ENCODE data around the gene NDUFA3.
"Not testable (repeated sequence)": the region's sequence is repeated elsewhere in the genome, so short reads cannot be mapped to it uniquely, and the experiment has no call there.

Gene NDUFA3

DNA sequence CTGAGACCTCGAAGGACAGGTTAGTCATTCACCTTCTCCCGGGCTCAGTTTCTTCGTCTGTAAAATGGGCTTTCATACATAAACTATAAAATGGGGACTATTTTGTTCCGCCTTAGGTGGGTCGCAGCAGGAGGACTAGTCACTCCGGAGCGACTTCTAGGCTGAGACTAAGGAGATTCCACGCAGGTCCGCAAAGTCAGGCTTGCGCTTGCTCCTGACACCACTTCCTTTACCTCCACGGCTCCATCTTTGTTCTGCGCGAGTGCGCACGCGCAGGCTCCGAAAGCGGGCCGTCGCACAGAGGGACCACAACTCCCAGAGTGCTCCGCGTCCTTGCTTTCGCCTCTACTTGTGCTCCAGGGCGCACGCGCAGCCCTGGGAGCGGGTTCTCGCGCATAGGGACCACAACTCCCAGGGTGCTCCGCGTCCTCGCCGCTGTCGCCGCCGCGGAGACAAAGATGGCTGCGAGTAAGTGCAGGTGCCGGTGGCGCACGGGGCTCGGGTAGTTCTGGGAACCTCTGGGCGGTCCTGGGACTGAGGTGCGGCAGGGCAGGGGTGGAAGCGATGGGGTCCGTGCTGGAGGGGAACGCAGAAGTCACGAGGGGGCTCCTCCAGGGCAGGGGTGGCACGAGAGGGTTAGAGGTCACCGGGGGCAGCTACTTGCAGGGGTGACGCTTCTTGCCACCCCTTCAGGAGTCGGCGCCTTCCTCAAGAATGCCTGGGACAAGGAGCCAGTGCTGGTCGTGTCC, at the start of gene NDUFA3:
TSS of gene NDUFA3 (plus strand) at position 435 of the 749 bp plus-strand sequence. CDS start at position 459, 24 bp downstream.
- DNase-seq: peak; percentile 95

DNA sequence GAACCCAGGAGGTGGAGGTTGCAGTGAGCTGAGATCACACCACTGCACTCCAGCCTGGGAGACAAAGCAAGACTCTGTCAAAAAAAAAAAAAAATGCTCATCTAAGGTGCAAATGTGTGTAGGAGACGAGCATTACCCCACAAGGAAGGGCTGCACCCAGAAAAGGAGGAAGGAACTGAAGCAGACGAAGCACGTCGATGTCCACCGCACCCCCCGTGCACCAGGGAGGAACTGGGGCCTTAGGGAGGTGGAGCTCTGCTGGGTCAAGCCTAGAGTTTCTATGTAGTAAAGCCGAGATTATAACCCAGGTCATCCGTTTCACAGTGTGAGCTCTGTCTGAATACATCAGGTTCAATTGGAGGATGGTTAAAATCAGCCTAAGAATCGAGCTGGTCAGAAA, 40.0 kb upstream of the NDUFA3 start:
- no peak for DNase-seq

DNA sequence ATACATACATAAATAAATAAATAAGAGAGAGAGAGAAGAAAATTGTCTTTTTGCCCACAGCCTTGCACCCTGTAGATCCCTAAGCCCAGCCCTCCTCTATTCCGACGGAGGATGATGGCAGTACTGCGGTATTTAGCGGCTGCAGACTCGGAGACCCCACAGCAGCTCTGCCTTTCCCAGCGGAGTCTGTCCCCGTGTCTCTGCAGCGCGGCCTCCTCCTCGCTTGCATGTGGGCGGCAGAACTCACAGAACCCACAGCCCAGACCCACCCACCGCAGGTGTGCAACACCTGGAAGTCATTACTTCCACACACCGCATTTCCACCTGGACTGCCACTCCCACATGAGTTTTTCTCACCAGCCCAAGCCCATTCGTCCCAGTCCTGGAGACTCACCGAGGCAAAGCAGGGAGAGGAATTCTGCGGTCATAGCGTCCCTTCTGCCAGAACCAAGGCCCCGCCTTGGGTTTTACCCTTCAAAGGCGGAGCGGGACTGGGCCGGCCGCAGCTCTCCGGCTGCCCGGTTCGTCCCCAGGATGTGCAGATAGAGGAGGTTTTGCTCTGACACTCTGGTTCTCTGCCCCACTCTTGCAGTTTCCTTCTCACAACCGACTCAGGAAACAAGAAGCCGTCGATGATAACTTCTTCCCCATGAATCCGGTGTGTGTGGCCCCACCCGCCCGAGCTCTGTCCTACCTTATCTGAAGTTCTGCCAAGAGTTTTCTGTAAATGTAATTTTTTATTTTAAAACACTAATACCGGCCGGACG, 39.1 kb upstream of the NDUFA3 start, which contains the start of gene VSTM1:
TSS of gene VSTM1 (minus strand) at position 548 of the 767 bp plus-strand sequence. CDS start at position 428, 120 bp downstream.
- no peak for DNase-seq

DNA sequence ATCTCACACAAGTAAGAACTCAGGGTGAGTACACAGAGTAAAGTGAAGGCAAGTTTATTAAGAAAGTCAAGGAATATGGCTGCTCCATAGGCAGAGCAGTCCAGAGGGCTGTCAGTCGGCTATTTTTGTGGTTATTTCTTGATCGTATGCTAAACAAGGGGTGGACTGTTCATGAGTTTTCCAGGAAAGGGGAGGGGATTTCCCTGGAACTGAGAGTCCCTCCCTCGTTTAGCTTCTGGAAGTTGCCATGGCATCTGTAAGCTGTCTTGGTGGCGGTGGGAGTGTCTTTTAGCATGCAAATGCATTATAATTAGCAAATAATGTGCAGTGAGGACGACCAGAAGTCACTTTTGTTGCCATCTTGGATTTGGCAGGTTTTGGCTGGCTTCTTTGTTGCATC, 33.2 kb upstream of the NDUFA3 start:
- DNase-seq: no peak

DNA sequence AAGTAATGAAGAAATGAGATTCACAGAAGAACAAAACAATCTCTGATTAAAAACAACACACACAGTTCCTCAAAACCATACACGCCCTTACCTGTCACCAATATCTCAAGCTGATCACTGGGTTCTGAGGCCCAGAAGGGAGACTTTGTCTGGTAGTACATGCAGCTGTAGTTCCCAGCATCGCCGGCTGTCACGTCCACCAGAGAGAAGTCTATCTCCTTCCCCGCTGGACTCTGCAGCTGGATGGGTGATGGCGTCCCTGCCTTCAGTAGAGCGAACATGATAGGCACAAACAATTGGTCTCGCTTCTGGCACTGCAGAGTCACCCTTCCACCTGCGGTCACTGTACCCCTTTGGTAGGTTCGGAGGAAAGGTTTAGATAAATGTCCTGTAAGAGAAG, 28.8 kb upstream of the NDUFA3 start:
- DNase-seq: no peak

DNA sequence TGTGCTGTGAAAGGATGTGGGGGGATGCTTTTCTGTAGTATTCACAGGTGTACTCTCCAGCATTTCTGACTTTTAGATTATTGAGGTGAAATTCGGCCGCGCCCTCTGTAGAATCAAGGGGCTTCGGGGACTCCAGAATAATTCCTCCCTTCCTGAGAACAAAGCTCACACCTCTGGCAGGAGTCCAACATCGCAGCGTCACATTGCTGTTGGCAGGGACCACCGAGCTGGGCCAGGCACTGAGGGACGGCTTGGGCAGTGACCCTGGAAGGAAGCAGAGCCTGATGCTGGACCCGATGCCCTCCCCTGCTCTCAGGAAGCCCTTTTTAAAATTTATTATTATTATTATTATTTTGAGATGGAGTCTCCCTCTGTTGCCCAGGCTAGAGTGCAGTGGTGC, 27.8 kb upstream of the NDUFA3 start:
- no peak for DNase-seq

DNA sequence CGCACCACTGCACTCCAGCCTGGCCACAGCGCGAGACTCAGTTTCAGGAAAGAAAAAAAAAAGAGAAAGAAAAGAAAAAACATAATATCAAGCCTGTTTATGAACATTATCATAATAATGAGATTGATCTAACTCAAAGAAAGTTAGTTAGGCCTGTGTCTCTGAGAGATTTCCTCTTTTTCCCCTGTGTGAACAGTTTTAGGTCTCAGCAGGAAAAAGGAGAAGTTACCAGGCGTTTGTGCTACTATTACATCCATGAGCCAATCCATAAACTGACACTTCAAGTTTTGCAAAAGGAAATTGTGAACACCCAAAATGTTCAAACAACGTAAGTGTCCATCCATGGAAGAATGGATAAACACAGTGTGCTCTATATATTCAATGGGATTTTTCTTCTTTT, 25.3 kb upstream of the NDUFA3 start:
- no peak for DNase-seq

DNA sequence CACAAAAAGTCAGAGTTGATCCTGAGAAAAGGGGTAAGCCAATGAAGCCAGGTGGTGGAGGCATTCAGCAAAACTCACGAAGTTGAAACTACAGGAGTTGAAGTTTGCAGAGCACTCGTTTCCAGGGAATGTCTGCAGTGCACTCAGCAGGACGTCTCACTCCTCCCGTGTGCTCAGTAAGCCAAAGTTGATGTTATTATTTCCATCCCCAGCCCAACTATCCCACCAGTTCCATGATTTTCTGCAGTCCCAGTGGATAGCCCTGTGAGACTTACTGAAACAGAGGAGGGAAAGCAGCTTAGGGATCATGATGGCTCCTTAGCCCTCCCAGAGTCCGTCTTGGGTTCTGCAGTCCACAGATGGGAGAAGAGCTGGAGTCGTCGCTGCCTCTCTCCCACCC, 21.6 kb upstream of the NDUFA3 start, which contains the start of gene TARM1:
TSS of gene TARM1 (minus strand) at position 334 of the 400 bp plus-strand sequence. CDS start at position 309, 25 bp downstream.
- DNase-seq: no peak

DNA sequence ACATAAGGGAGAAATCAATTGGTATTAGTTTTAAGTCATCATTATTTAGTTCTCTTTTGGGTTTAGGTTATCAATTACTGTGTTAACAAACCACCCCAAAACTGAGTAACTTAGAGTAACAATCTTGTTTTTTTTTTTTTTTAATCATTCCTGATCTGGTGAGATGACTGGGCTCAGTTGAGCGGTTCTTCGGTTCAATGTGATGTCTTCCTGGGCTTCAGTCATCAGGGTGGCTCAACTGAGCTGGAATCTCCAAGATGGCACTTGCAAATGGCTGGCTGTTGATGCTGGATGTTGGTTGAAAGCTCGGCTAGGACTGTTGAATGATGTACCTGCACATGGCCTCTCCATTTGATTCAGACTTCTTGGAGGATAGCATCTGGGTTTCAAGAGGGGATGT, 18.2 kb upstream of the NDUFA3 start:
- no peak for DNase-seq

DNA sequence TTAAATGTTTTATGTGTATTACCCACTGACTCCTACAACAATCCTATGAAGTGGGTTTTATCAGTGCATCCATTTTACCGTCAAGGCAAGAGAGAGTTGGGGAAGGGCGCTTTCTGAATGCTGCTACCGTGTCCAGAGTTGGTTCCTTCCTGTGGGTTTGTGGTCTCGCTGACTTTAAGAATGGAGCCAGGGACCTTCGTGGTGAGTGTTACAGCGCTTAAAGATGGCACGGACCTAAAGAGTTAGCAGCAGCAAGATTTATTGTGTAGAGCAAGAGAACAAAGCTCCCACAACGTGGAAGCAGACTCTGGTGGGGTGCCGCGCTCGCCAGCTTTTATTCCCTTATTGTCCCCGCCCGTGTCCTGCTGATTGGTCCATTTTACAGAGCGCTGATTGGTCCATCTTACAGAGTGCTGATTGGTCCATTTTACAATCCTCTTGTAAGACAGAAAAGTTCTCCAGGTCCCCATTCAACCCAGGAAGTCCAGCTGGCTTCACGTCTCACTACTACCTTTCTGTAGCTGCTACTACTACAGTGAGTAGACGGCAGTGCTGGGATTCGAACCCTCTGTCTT, 8.1 kb upstream of the NDUFA3 start:
- no peak for DNase-seq

DNA sequence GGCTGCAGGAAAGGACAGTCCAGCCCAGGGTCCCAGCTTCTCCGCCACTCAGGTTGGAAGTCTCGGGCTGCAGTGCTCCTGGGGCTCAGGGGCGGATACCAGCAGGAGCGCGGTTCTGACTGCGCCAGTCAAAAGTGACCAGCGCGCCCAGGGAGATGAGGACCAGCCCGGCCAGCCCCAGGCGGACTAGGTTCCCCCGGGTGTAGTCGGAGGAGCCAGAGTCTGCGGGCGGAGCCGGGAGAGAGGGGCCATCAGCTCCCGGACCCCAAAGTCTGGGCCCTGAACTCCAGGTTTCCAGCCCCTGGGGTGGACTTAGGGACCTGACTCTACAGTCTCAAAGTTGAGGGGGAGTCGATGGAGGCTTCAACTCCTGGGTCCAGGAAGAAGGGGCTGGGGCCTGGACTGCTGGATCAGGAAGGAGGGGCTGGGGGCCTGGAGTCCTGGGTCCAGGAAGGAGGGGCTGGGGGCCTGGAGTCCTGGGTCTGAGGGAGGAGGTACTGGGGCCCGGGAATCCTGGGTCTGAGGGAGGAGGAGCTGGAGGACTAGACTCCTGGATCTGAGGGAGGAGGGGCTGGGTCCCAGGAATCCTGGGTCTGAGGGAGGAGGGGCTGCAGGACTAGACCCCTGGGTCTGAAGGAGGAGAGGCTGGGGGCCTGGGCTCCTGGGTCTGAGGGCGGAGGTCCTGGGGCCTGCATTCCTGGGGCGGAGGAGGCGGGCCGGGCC, 7.4 kb upstream of the NDUFA3 start:
- DNase-seq: no peak

DNA sequence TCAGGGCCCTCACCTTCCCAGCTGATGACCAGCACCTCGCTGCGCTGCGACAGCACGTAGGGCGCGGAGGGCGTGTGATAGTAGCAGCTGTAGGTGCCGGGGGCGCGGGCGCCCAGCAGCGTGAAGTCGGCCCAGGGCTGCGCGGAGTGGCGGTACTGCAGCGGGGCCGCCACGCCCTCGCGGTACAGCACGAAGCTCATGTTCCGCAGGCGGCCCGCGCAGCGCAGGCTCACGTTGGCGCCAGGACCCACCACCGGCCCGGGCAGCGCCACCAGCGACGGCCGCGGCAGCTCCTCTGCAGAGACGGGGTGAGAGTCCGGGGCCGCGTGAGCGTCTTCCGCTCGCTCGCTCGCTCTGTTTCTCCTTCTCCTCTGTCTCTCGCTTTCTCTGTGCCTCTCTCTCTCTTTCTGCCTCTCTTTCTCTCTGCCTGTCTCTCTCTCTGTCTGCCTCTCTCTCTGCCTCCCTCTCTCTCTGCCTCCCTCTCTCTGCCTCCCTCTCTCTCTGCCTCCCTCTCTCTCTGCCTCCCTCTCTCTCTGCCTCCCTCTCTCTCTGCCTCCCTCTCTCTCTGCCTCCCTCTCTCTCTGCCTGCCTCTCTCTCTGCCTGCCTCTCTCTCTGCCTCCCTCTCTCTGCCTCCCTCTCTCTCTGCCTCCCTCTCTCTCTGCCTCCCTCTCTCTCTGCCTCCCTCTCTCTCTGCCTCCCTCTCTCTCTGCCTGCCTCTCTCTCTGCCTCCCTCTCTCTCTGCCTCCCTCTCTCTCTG, 6.6 kb upstream of the NDUFA3 start:
- DNase-seq: peak; percentile 45

DNA sequence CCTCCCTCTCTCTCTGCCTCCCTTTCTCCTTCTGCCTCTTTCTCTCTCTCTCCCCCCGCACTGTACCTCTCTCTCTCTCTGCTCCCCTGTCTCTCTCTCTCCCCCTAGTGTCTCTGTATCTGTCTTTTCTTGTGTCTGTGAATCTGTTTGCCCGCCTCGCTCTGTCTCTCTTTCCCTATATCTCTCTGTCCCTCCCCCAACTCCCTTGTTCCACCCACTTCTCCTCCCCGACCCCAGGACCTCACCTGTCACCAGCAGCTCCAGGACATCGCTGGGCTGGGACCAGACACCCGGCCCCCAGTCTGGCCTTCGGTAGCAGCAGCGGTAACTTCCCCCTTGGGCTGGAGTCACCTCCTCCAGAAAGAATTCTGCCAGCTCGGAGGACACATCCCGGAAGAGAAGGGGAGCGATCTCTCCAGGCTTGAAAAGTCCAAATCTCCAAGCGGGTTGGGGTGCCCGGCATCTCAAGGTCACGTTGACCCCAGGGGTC, 6.0 kb upstream of the NDUFA3 start:
- no peak for DNase-seq

DNA sequence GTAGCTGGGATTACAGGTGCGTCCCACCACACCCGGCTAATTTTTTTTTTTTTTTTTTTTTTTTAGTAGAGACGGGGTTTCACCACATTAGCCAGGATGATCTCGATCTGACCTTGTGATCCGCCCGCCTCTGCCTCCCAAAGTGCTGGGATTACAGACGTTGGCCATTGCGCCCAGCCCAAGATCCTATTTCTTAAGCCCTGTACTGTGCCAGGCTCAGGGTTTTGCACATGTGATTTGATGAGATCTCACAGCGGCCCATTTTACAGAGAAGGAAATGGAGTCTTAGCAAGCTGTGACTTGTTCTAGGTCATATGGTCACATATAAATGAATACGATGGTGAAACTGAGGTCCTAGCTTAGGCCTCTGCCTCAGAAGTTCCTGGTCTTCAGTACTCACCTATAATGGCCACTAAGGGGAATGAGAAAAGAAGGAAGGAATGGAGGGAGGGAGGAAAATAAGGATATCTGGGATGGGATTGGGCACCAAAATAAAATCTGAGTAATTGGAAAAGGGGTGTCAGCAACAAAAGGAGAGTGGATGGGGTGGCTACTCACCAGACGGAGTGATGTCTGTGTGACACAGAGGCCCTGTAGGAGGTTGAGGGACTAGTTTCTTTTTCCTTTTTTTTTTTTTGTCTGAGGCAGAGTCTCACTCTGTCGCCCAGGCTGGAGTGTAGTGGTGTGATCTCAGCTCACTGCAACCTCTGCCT, 3.3 kb upstream of the NDUFA3 start:
- DNase-seq: no peak

DNA sequence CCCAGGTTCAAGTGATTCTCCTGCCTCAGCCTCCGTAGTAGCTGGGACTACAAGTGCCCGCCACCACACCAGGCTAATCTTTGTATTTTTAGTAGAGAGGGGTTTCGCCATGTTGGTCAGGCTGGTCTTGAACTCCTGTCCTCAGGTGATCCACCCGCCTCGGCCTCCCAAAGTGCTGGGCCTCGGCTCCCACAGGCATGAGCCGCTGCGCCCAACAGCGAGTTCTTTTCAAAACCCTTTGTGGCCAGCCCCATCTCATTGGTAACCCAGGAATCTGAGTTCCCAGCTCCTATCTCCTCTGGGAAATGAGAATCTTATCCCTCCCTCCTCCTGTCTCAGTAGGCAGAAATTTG, 2.8 kb upstream of the NDUFA3 start:
- DNase-seq: not testable (repeated sequence)

DNA sequence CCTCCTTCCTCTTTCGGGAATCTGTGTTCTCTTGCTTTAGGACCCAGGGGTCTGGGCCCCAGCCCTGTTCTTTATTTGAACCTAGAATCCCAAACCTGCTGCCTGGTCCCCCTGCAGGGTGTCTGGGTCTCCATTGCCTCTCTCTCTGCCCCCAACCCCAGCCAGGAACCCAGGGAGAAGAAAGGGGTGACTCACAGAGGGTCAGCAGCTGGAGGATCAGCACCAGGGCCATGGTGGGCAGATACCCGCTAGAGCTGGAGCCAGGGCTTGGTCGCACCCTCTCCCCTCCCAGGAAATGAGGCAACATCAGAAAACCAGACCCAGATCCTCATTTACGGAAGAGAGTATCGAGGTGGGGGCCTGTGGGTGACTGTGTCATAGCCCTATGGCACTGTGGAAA, 2.1 kb upstream of the NDUFA3 start, which contains the start of gene OSCAR:
TSS of gene OSCAR (minus strand) at position 243 of the 400 bp plus-strand sequence. CDS start at position 232, 11 bp downstream.
- no peak for DNase-seq

DNA sequence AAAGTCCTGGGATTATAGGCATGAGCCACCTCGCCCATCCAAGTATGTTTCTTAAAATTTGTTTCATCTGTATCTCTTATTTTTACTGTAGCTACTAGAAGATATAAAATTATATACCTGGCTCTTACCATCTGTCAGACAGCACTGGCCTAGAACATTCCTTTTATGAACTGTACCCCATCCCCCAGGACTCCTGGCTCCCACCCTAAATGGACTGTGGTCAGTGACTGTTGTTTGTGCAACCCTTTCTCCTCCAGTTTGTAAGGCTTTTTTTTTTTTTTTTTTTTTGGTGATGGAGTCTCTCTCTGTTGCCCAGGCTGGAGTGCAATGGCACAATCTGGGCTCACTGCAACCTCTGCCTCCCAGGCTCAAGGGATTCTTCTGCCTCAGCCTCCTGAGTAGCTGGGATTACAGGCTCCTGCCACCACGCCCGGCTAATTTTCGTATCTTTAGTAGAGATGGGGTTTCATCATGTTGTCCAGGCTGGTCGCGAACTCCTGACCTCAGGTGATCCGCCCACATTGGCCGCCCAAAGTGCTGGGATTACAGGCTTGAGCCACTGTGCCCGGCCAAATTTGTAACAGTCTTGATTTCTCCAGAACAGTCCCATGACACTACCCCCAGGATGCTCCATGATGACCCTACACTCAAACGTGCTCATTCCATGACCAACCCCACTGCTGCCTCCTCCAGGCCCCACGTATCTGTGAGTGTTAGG, 2.5 kb downstream of the NDUFA3 start:
- no peak for DNase-seq

DNA sequence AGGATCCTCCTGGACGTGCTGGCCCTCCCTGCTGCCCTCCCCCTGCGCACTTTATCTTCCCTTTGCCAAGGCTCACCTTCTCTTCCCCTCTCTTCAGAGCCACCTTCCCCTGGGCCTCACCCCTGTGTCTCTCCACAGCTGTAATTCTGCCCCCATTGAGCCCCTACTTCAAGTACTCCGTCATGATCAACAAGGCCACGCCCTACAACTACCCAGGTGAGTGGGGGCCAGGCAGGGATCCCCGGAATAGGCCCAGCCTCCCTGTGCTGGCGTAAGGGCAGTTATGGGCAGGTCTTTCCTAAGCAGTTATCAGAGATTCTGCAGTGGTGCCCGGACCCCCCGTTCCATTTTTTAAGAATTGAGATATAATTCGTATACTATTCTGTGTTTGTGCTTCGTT, 3.1 kb downstream of the NDUFA3 start:
- DNase-seq: no peak

DNA sequence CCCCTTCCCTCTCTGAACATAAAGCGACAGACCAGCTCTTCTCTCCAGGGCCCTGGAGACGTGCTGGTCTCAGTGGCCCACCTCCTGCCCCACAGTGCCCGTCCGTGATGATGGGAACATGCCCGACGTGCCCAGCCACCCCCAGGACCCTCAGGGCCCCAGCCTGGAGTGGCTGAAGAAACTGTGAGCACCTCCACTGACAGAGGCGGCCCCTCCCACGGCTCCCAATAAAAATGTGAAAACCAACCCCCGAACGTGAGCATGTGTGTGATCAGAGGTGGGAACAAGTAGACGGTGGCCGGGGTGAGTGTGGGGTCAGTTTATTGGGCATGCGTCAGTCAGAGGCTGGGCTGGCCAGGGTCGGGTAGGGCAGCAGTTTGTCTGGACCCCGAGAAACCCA, 4.1 kb downstream of the NDUFA3 start:
- DNase-seq: no peak

DNA sequence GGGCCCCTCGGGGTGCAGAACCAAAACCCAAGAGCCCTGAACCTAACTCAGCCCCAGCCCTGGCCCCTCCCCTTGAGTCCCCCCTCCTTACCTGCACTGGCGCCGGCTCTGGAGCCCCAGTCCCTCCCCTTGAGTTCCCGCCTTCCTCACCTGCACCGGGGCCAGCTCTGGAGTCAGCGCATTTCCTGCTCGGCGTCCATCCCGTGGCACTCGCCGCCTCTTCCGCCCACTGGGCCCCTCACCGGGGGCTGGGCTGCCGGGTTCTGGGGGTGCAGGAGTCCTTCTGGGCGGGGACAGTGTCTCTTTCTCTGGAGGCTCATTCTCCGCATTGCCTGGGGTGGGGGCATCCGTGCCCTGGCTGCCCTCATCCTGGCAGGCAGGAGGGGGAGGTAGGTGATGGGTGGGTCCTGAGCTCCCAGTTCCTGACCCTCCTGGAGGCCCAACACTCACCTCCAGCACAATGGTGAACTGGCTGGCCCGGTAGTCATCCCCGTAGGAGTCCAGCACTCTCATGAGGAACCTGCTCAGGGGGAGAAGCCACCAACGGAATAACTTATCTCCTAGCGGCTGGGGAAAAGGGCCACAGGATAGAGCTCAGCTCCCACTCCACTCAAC, 5.3 kb downstream of the NDUFA3 start:
- no peak for DNase-seq

All from 8988T (cell line).